Fibroblast of the aortic adventitia (primary cell): ENCODE measurements around the gene SLC35B1. TPM values are rescaled to one million over a fixed set of nuclear protein-coding genes. Genes with fewer than 3 reads are reported as not detected.
A peak's percentile ranks its signal among the peaks of the same experiment; 100 is the strongest.
"Not testable (repeated sequence)": the region's sequence is repeated elsewhere in the genome, so short reads cannot be mapped to it uniquely, and the experiment has no call there.

ENCODE experiments used
- DNase-seq: peaks from one replicate; pipeline ENCODE4 v3.0.0-alpha.2; 2010; ENCODE audit warnings: low read depth
- H3K4me3 ChIP-seq: 2 replicates; pipeline ENCODE4 v1.5.1; 2011; ENCODE audit warnings: low read depth, mild to moderate bottlenecking, control low read depth, low read length, moderate library complexity
- CTCF ChIP-seq: IDR thresholded peaks from 2 replicates; pipeline ENCODE4 v1.5.1; 2011; ENCODE audit warnings: mild to moderate bottlenecking, low read length, control low read depth, inconsistent platforms; ENCODE audit not compliant: insufficient read depth
- total RNA-seq: library from RNA; depleted of rRNA; stranded (reverse); fragments of >200 nt; gene quantifications from 2 replicates; pipeline ENCODE4 v1.2.3, GENCODE V29; 2012; ENCODE audit warnings: low replicate concordance

Gene SLC35B1
- total RNA-seq, 1 donor, result 59.7 TPM

GRCh38 chr17:49725452-49726130 is 17.8 kb upstream of the SLC35B1 start:
- TF ChIP-seq CTCF, result no peak
- H3K4me3 ChIP-seq, result no peak overlapping the region
- DNase-seq, result no peak

- not testable (repeated sequence) for DNase-seq, H3K4me3 ChIP-seq
Measured at GRCh38 chr17:49724552-49724951, 16.8 kb upstream of the SLC35B1 start.

- TF ChIP-seq CTCF, result no peak
- DNase-seq, result peak; percentile 40
- no peak overlapping the region for H3K4me3 ChIP-seq
Measured at GRCh38 chr17:49723423-49723822, 15.7 kb upstream of the SLC35B1 start.

- no peak overlapping the region for H3K4me3 ChIP-seq
- no peak for DNase-seq
- TF ChIP-seq CTCF, result no peak
Measured at GRCh38 chr17:49722066-49722465, 14.3 kb upstream of the SLC35B1 start.

GRCh38 chr17:49717371-49717861 is 9.7 kb upstream of the SLC35B1 start:
- no peak overlapping the region for H3K4me3 ChIP-seq
- TF ChIP-seq CTCF, result no peak
- DNase-seq, result no peak

- DNase-seq, result no peak
- no peak overlapping the region for H3K4me3 ChIP-seq
- TF ChIP-seq CTCF, result no peak
Measured at GRCh38 chr17:49716668-49717364, 9.1 kb upstream of the SLC35B1 start.

- TF ChIP-seq CTCF, result no peak
- no peak overlapping the region for H3K4me3 ChIP-seq
- DNase-seq, result no peak
Measured at GRCh38 chr17:49715717-49716279, 8.0 kb upstream of the SLC35B1 start.
